OCI-LY3 (cell line): ENCODE results near the gene IFT80.

Experiments
- H2AFZ ChIP-seq: fragments of 200-600, 300-600 bp; shearing (Covaris generic); 2 replicates; pipeline ENCODE4 v1.6.0; 2014; ENCODE audit warnings: antibody characterized with exemption, low read depth, low read length
- H3K27ac ChIP-seq: fragments of 200-600, 300-600 bp; sonication (generic); 2 replicates; pipeline ENCODE4 v1.5.1; 2014; ENCODE audit warnings: mild to moderate bottlenecking, low read length, moderate library complexity, mixed read lengths
- H3K27me3 ChIP-seq: fragments of 200-600, 300-600 bp; sonication (generic); 2 replicates; pipeline ENCODE4 v1.6.1; 2014; ENCODE audit warnings: low read depth, low read length, mixed read lengths
- H3K36me3 ChIP-seq: fragments of 200-600, 300-600 bp; sonication (generic); replicated peaks from 2 replicates; pipeline ENCODE3; 2014; ENCODE audit warnings: low read depth, low read length, mixed read lengths
- H3K4me1 ChIP-seq: fragments of 300-600, 200-600 bp; sonication (generic); 2 replicates; pipeline ENCODE4 v1.6.1; 2014; ENCODE audit warnings: low read length, mixed read lengths
- H3K4me2 ChIP-seq: fragments of 200-600, 300-600 bp; sonication (generic); 2 replicates; pipeline ENCODE4 v1.6.1; 2014; ENCODE audit warnings: low read length, mixed read lengths
- H3K4me3 ChIP-seq: fragments of 300-600, 200-600 bp; sonication (generic); 2 replicates; pipeline ENCODE4 v1.5.1; 2014; ENCODE audit warnings: antibody characterized with exemption, mild to moderate bottlenecking, low read length, moderate library complexity
- H3K79me2 ChIP-seq: fragments of 300-600, 200-600 bp; shearing (Covaris generic); 2 replicates; pipeline ENCODE4 v1.6.1; 2014; ENCODE audit warnings: mild to moderate bottlenecking, low read length, mixed read lengths
- H3K9ac ChIP-seq: fragments of 300-600, 200-600 bp; shearing (Covaris generic); 2 replicates; pipeline ENCODE4 v1.6.0; 2014; ENCODE audit warnings: mild to moderate bottlenecking, low read length, moderate library complexity
- H3K9me3 ChIP-seq: fragments of 200-600, 300-600 bp; shearing (Covaris generic); 2 replicates; pipeline ENCODE4 v1.6.1; 2014; ENCODE audit warnings: low read length, mixed read lengths; ENCODE audit not compliant: insufficient read depth
- H4K20me1 ChIP-seq: fragments of 200-600, 300-600 bp; sonication (generic); 2 replicates; pipeline ENCODE4 v1.6.1; 2016; ENCODE audit warnings: low read length, mixed read lengths; ENCODE audit not compliant: insufficient read depth
- EZH2phosphoT487 ChIP-seq: fragments of 200-600 bp; shearing (Covaris generic); IDR thresholded peaks from 2 replicates; pipeline ENCODE4 v1.6.1; 2018; ENCODE audit warnings: antibody characterized with exemption, mixed run types, low read depth
- TF ChIP-seq, protein P1 (sequence below): fragments of 200-600, 300-600 bp; sonication (generic); IDR thresholded peaks from 2 replicates; pipeline ENCODE4 v1.5.1; 2014; ENCODE audit warnings: antibody characterized with exemption, low read length, low read depth

IFT80 gene

DNA sequence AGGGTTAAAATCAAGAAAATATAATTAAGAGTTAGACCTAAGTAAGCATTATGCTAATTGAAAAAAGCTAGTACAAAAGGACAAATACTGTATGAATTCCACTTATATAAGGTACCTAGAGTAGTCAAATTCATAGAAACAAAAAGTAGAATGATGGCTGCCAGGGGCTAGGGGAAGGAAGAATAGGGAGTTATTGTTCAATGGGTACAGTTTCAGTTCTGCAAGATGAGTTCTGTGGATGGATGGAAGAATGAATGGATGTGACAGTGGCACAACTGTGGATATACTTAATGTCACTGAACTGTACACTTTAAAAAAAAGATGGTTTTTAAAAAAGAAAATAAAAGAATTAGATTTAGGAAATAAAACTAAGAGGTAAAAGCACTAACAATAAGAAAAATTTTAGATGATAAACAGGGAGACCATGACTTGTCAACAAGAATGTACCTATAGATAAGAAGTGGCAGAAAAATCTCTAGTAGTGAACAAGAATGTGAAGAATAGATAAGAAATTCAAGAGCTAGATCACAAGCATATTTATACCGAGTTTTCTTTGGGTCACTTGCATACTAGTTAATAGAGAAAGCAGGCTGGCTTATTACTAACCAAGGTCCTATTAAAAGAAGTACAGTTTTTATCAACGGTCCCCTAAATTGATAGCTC lies 5.5 kb downstream of the IFT80 start:
- Histone ChIP-seq H3K4me3 (no peak overlapping the region), H3K79me2 (peaks cover 26% of the 10 kb centered on the region), H2AFZ (no peak overlapping the region), H3K27me3 (no peaks in the 10 kb centered on the region), H4K20me1 (peaks cover 2% of the 10 kb centered on the region; the same call in 1 of the 2 replicates), H3K9me3 (no peaks in the 10 kb centered on the region), H3K4me2 (no peak overlapping the region), H3K9ac (no peak overlapping the region), H3K27ac (no peak overlapping the region), H3K4me1 (peaks cover 6% of the 10 kb centered on the region), H3K36me3 (no peaks in the 10 kb centered on the region)
- TF ChIP-seq, protein P1, sequence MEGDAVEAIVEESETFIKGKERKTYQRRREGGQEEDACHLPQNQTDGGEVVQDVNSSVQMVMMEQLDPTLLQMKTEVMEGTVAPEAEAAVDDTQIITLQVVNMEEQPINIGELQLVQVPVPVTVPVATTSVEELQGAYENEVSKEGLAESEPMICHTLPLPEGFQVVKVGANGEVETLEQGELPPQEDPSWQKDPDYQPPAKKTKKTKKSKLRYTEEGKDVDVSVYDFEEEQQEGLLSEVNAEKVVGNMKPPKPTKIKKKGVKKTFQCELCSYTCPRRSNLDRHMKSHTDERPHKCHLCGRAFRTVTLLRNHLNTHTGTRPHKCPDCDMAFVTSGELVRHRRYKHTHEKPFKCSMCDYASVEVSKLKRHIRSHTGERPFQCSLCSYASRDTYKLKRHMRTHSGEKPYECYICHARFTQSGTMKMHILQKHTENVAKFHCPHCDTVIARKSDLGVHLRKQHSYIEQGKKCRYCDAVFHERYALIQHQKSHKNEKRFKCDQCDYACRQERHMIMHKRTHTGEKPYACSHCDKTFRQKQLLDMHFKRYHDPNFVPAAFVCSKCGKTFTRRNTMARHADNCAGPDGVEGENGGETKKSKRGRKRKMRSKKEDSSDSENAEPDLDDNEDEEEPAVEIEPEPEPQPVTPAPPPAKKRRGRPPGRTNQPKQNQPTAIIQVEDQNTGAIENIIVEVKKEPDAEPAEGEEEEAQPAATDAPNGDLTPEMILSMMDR = no peak
- TF ChIP-seq EZH2phosphoT487 = no peak

DNA sequence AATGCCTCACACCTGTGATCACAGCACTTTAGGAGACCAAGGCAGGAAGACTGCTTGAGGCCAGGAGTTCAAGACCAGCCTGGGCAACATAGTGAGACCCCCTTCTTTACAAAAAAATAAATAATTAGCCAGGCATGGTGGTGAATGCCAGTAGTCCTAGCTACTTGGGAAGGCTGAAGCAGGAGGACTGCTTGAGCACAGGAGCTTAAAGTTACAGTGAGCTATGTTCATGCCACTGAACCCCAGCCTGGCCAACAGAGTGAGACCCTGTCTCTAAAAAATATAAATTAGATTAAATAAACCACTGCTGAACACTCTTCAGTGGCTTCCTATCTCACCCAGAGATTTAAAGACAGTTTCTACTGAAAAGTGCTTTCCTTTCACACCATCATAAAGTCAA lies 6.2 kb downstream of the IFT80 start:
- no peaks in the 10 kb centered on the region for H3K36me3 ChIP-seq
- H3K4me2 ChIP-seq = no peak overlapping the region
- H3K4me3 ChIP-seq = no peak overlapping the region
- peaks cover 2% of the 10 kb centered on the region; the same call in 1 of the 2 replicates for H4K20me1 ChIP-seq
- no peaks in the 10 kb centered on the region for H3K27me3 ChIP-seq
- H3K27ac ChIP-seq = no peak overlapping the region
- no peaks in the 10 kb centered on the region for H3K9me3 ChIP-seq
- H3K4me1 ChIP-seq = no peaks in the 10 kb centered on the region
- no peak overlapping the region for H3K9ac ChIP-seq
- no peak overlapping the region for H2AFZ ChIP-seq
- H3K79me2 ChIP-seq = peaks cover 19% of the 10 kb centered on the region
- TF ChIP-seq, protein P1 = no peak
- TF ChIP-seq EZH2phosphoT487 = no peak

DNA sequence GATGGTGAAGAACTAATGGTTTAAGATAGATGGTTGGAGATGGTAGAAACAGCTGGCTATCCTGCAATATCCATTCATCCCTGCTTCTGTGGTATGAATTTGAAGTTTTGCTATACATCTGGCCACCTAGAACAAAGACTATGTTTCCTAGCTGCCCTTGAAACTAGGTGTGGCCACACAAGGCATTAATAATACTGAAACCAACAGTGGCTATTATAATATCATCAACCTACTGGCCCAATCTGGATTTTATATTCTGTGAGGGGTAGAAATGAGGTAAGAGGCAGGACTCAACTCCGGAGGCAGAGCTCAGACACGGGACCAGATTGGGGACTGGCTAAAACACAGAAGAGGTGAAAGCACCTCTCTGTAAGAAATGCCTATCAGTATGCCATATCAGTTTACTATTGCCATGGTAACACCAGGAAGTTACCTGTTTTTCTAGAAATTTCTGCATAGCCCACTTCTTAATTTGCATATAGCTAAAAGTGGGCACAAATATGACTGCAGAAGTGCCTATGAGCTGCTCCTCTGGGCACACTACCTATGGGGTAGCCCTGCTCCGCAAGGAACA lies 8.4 kb downstream of the IFT80 start:
- no peak overlapping the region for H3K4me2 ChIP-seq
- no peaks in the 10 kb centered on the region for H3K27me3 ChIP-seq
- peaks cover 2% of the 10 kb centered on the region; the same call in 1 of the 2 replicates for H4K20me1 ChIP-seq
- no peaks in the 10 kb centered on the region for H3K4me1 ChIP-seq
- no peak for TF ChIP-seq EZH2phosphoT487
- TF ChIP-seq, protein P1 = no peak
- H3K79me2 ChIP-seq = peaks cover 14% of the 10 kb centered on the region; the same call in 1 of the 2 replicates
- no peak overlapping the region for H2AFZ ChIP-seq
- H3K4me3 ChIP-seq = no peak overlapping the region
- no peak overlapping the region for H3K9ac ChIP-seq
- H3K27ac ChIP-seq = no peak overlapping the region
- no peaks in the 10 kb centered on the region for H3K9me3 ChIP-seq
- no peaks in the 10 kb centered on the region for H3K36me3 ChIP-seq

DNA sequence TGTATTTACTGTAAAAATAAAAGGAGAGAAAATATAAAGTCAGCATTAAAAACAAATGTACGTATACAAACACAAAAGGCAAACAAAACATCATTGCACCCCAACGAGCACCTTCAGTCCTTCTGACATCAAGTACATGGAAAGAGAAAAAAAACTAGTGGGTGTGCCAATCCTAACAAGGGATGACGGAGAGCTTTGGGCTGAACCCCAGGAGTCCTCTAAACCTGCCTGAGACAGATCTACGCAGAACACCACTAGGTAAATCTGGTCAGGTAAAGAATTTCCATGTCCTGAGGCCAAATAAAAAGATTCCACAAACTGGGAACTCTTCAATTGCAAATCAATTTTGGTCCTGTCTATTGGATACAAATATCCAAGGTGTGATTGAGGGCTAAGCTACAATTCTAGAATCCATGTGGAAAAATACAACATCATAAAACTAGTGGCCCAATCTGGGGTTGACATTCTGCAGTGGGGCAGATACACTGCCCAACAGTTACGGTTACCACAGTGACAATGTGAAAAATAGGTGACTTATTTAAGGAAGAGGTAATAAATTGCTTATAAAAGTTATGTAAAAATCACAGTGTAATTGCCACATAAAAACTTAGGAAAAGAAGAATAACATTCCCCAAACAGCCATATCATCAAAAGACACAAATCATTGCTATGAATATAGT lies 14.2 kb downstream of the IFT80 start:
- TF ChIP-seq EZH2phosphoT487 = no peak
- TF ChIP-seq, protein P1 = no peak
- Histone ChIP-seq H3K4me2 (no peak overlapping the region), H2AFZ (no peak overlapping the region), H3K79me2 (peaks cover 14% of the 10 kb centered on the region; the same call in 1 of the 2 replicates), H3K27ac (no peak overlapping the region), H3K27me3 (no peaks in the 10 kb centered on the region), H4K20me1 (no peaks in the 10 kb centered on the region), H3K4me1 (no peaks in the 10 kb centered on the region), H3K36me3 (no peaks in the 10 kb centered on the region), H3K9ac (no peak overlapping the region), H3K4me3 (no peak overlapping the region), H3K9me3 (no peaks in the 10 kb centered on the region)
